AG20443 (cell line): ENCODE data around the gene EDN2.

Experiments used
- DNase-seq: peaks from one replicate; pipeline ENCODE4 v3.0.0; 2012; ENCODE audit warnings: low spot score, mixed read lengths

Gene EDN2

GRCh38 chr1:41517062-41517438, 32.6 kb upstream of the EDN2 start:
- no peak for DNase-seq

GRCh38 chr1:41516168-41517061, 31.9 kb upstream of the EDN2 start:
- peak; percentile 97 for DNase-seq

- DNase-seq = no peak
Measured at GRCh38 chr1:41515778-41516167, 31.3 kb upstream of the EDN2 start.

GRCh38 chr1:41515131-41515678, 30.7 kb upstream of the EDN2 start:
- no peak for DNase-seq

GRCh38 chr1:41514381-41514780, 29.9 kb upstream of the EDN2 start:
- DNase-seq = no peak

- DNase-seq = no peak
Measured at GRCh38 chr1:41513383-41513735, 28.9 kb upstream of the EDN2 start.

- no peak for DNase-seq
Measured at GRCh38 chr1:41512701-41513382, 28.4 kb upstream of the EDN2 start.

- no peak for DNase-seq
Measured at GRCh38 chr1:41511239-41511540, 26.7 kb upstream of the EDN2 start.

GRCh38 chr1:41510531-41511238, 26.2 kb upstream of the EDN2 start:
- no peak for DNase-seq

- DNase-seq = no peak
Measured at GRCh38 chr1:41509270-41509671, 24.8 kb upstream of the EDN2 start.

GRCh38 chr1:41508290-41508689, 23.8 kb upstream of the EDN2 start:
- no peak for DNase-seq

GRCh38 chr1:41507836-41508235, 23.4 kb upstream of the EDN2 start:
- DNase-seq = no peak

GRCh38 chr1:41507110-41507720, 22.7 kb upstream of the EDN2 start:
- no peak for DNase-seq

GRCh38 chr1:41504114-41505035, 19.9 kb upstream of the EDN2 start:
- peak; percentile 50 for DNase-seq

GRCh38 chr1:41503538-41504113, 19.1 kb upstream of the EDN2 start:
- DNase-seq = peak; percentile 59

GRCh38 chr1:41502912-41503311, 18.4 kb upstream of the EDN2 start:
- DNase-seq = no peak

- DNase-seq = no peak
Measured at GRCh38 chr1:41501581-41501980, 17.1 kb upstream of the EDN2 start.

GRCh38 chr1:41500781-41501518, 16.5 kb upstream of the EDN2 start:
- no peak for DNase-seq

- no peak for DNase-seq
Measured at GRCh38 chr1:41500378-41500777, 15.9 kb upstream of the EDN2 start.

GRCh38 chr1:41499591-41499990, 15.1 kb upstream of the EDN2 start:
- no peak for DNase-seq
